ENCODE data around the gene ITIH1.

ITIH1 gene

DNA sequence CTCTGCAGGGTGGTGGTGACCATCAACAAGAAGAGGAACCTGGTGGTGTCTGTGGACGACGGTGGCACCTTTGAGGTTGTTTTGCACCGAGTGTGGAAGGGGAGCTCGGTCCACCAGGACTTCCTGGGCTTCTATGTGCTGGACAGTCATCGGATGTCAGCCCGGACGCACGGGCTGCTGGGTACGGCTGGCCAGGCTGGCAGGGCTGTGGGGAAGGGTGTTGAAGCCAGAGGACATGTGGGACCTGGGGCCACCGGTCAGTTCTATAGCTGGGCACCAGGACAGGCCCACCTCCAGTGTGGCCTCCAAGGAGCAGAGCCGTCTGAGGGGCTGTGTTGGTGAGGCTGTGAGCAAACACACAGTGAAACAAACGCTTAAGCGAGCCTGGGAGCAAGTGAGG lies 13.3 kb downstream of the ITIH1 start:
- DNase-seq (ENCODE audit: low spot score): no peak

- DNase-seq (ENCODE audit: low spot score): no peak
Measured at GRCh38 chr3:52791366-52791765, 14.0 kb downstream of the ITIH1 start.

DNA sequence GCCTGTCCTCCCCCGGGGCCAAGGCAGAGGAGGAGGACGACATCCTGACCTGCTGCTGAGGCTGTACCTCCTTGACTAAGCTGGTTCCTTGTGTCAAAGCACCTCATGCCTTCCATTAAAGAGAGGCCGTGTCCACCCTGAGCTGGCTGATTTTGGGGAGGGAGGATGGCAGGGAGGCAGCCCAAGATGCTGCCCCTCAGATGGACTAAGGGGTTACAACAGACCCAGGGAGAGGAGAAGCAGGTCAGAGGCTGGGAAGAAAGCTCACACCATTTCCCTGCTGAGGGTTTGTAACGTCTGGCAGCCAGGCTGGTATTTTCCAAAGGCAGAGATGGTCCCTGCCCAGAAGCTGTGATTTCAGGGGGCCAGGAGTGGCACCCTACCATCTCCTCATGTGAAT lies 14.5 kb downstream of the ITIH1 start:
- no peak for DNase-seq (ENCODE audit: low spot score)

DNA sequence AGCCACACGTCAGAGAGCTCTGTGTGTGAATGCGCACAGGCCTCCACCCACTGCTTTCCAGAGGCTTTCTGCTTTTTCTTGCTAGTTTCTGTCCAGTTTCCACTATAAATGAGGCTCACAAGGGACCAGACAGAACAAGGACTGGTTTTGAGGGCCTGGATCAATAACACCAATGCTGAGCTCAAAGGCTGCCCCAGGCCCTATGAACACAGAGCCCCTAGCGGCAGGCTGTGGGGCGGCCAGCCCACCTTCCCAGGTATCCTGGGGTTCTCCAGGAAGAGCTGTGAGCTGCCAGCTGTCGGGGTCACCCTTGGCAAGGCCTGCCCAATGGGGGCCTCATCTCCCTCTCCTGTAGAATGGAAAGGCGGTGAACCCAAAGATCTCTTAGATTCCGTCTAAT lies 15.0 kb downstream of the ITIH1 start:
- no peak for DNase-seq (ENCODE audit: low spot score)

DNA sequence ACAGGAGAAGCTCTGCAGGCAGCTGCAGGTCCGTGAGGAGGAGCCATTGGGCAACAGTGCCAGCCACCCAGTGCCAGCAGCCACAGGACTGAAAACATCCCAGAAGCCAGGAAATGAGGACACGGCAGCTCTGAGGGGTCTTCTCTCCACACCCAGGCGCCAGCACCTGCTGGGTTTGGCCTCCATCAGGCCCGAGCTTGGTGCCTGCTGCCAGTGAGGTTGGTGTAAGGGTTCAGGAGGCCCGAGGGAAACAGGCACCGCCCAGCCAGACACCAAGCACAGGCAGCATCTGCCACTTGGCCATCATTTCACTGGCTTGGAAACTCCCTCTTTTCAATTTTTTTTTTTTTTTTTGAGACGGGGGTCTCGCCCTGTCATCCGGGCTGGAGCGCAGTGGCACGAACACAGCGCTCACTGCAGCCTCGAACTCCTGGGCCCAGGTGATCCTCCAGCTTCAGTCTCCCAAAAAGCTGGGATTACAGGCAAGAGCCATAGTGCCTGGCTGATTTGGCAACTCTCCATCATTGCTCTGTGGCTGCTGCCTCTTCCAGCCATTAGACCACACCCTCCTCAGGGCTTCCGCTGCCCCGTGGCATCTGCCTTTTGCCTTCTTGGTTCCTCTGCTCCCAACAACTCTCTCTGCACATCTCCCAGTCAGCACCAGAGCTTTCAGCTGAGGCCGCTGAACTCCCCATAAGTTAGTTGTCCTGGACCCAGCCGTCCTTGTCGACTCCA lies 15.7 kb downstream of the ITIH1 start:
- DNase-seq (ENCODE audit: low spot score): no peak

DNA sequence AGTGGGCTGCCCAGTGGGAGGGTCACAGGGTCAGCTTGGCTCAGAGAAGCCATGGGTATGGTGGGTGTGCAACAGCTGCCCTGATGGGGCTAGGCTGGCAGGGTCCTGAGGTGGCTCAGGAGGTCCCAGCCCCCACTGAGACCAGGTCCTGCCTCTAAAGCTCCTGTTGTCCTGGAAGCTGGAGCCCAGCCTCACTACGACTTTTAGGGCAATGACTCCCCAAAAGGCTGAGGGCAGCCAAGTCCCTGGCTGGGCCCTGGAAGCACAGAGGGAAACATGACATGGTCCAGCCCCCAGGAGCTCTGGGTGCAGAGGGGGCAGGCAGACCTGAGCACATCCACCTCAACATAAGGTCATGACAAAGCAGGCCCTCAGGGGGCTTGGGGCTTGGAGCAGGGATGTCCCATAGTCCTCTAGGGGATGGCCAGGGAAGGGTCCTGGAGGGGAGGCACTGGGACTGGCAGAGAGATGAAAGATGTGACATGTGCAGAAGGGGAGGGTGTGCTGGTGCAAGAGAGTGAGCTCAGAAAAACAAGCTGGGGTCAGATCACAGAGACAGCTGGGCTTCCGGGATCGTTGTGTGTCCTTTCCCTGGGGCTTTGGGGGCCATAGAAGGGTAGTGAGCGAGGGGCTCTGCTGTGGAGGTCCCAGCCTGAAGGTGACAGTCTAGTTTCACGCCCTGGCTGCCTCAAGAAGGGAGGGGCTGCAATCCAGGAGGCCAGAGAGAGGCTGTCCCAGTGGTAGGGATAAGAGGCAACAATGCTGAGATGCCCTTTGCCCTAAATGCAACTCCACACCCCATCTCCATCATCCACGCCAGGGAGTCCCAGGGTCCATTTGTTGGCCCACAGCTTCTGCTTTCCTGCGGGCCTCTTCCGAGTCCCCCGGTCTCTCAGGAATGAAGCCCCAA lies 16.6 kb downstream of the ITIH1 start:
- no peak for DNase-seq (ENCODE audit: low spot score)

- DNase-seq (ENCODE audit: low spot score): no peak
Measured at GRCh38 chr3:52794612-52795099, 17.3 kb downstream of the ITIH1 start, which contains the start of gene ITIH3. Gene ITIH3, plus strand, starts transcription at chr3:52794796. Its CDS starts 8 bp downstream, at chr3:52794804.

DNA sequence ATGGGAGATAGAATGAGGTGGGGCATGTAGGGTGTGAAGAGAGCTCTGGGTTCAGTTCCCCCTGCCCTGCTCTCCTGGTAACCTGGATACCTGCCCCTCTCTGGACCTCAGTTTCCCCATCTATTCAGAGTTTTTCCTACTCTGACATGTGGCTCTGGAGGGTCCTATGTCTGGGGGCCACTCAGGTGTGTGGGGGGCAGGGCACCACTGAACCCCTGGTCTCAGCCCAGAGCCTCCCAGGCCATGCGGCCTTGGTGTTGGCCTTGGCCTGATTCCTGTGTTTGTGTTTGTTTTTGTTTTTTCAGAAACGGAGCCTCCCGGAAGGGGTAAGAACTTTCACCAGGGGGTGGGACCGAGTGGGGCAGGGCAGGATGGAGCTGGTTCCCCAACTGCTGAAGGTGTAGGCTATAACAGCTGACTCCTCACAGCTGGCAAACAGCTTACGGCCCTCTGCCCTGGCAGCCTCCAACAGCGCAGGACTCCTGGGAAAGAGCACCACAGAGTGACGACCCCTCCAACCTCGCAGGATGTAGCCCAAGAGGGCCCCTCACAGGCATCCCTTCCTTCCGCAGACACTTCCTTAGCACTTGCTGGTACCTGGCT lies 18.0 kb downstream of the ITIH1 start:
- no peak for DNase-seq (ENCODE audit: low spot score)

- DNase-seq (ENCODE audit: low spot score): no peak
Measured at GRCh38 chr3:52796411-52796810, 19.0 kb downstream of the ITIH1 start.

GRCh38 chr3:52798376-52798977 lies 21.1 kb downstream of the ITIH1 start:
- no peak for DNase-seq (ENCODE audit: low spot score)

- peak; percentile 27 for DNase-seq (ENCODE audit: low spot score)
Measured at GRCh38 chr3:52798978-52799476, 21.6 kb downstream of the ITIH1 start.

- no peak for DNase-seq (ENCODE audit: low spot score)
Measured at GRCh38 chr3:52800079-52800478, 22.7 kb downstream of the ITIH1 start.

DNA sequence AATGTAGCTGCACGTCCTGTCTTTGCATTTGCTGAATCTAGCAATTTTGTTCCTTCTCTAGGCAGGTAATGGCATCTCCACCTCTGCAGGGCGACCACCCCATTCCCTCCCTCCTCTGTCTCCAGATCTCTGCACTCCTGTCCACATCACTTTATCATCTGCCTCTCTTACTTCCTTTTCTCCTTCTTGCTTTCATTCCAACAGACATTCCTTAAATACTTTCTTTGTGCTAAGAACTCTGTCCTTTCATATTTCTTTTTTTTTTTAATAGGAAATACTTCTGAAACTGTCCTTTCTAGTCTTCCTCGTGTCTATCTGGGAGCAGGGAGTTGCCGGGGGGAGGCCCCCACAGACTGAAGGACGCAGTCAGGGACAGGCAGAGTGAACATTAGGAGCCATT lies 24.4 kb downstream of the ITIH1 start:
- no peak for DNase-seq (ENCODE audit: low spot score)

GRCh38 chr3:52805270-52806039 lies 28.1 kb downstream of the ITIH1 start:
- no peak for DNase-seq (ENCODE audit: low spot score)

DNA sequence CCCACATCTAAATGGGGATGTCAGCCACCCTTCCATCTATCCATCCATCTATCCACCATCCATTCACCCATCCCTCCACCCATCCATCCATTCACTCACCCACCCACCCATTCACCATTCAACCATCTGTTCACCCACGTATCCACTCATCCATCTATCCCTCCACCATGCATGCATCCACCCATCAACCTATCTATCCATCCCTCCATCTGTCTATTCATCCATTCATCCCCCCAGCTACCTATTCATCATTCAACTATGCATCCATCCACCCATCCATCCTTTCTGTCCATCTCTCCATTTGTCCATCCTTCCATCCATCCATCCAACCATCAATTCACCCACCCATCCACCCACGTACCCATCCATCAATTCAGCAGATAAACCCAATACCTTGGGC lies 31.8 kb downstream of the ITIH1 start:
- no peak for DNase-seq (ENCODE audit: low spot score)

DNA sequence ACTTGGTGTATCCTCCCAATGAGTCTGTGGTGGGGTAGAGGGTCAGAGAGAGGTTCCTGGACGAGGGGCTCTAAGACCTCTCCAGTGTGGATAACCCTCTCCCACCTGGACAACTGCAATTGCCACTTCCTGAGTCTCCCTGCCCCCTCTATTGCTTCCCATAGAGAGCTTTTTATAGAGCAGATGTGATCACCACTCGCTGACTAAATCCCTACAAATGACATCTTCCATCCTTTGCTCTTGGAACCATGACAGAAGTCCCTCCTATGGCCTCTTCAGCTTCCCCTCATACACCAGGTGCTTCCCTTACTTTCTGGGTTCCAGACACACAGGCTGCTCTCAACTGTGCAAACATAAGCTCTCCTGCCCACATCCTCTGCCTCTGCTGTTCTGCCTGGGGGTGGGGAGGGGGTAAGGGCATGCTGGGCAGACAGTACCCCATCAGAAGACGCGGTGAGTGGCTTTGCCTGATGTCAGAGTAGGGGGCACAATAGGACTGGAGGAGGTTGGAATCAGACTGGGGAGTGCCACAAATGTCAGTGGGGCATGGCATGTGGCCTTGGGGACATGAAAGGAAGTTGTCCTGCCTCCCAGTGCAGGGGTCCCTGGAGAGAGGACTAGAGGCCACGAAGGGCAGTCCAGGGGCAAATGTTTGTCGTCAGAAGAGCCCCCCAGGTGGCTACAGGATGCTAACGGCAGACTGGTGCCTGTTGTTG lies 32.4 kb downstream of the ITIH1 start:
- DNase-seq (ENCODE audit: low spot score): no peak

DNA sequence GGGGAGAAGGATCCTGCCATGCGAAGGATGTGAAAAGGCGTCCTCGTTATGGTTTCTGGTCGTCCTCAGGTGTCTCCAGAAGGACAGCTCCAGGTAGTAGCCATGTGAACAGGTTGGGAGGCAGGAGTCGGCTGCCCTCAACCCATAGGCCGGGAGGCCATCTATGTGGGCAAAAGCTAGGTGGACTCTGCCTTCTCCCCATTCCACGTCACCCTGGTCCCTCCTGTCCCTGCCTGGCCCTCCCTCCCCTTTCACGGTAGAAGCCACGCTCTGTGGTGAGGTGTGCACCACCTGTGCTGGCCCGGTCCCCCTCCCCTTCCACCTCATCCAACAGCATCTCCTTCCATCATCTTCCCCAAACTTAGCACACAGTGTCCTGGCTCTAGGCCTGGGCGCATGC lies 33.5 kb downstream of the ITIH1 start:
- DNase-seq (ENCODE audit: low spot score): no peak

DNA sequence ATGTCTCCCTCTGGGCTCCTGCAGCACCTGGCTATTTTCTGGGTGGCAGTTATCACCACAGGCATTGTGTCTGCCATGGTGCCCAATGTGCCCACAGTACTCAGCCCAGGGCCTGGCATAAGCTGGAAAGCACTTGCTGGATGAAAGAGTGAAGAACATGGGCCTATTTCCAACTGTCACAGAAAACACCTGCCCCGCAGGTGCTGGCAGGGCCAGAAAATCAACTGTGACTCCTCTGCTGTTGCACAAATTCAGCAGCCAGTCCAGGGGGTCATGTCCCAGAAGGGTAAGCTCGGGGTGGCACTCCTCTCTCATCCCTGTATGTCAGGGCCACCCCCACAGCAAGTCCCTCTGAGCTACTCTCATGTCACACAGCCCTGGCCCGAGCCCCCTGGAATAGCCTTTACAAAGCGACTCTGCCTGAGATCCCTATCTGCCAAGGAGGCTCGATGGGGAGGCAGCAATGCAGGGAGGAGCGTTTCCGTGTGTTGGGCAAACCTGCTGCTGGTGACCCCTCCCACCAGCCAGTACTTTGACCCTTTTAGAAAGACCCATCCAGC lies 34.1 kb downstream of the ITIH1 start:
- DNase-seq (ENCODE audit: low spot score): no peak

DNA sequence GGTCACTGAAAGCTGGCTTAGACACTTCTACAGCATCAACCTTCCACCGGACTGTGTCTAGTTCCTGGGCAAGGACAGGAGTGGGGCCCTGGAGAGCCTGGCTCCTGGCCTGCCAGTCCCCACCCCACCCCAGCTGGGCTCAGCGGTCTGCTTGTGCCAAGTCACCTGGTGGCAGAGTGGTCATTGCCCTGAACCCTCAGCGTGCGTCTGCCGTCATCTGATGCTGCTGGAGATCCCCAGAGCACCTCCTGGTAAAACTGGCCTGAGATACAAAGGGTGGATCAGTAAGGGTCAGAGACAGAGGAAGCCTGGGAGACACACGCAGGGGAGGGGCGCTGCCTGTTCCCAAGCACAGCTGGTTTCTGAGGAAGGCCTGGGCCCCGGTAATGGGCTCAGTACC lies 36.4 kb downstream of the ITIH1 start:
- DNase-seq (ENCODE audit: low spot score): no peak

DNA sequence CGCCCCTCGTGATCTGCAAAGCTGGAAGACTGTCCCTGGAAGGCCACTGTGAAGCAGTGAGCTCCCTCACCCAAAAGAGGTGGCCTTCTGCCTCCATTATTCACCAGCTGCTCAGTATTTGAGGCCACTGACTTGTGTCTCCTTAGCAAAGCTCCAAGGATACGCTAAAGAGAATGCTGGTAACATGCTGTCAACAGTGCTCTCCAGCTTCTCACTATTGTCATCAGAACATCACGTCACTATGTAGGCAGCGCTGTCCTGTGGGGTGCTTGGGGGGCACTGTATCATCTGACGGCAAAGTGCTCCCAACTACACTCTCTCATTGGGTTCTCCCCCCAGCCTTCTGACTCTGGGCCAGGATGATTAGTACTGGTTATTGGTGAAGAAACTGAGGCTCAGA lies 38.8 kb downstream of the ITIH1 start:
- no peak for DNase-seq (ENCODE audit: low spot score)

All from LoVo (cell line).